Measurements from ENCODE around the gene B3GNT7. TPM values are rescaled to one million over a fixed set of nuclear protein-coding genes. Genes with fewer than 3 reads are reported as not detected.

The B3GNT7 gene
- polyA plus RNA-seq, 1 donor from 2014 or later, result 0.67 TPM

DNA sequence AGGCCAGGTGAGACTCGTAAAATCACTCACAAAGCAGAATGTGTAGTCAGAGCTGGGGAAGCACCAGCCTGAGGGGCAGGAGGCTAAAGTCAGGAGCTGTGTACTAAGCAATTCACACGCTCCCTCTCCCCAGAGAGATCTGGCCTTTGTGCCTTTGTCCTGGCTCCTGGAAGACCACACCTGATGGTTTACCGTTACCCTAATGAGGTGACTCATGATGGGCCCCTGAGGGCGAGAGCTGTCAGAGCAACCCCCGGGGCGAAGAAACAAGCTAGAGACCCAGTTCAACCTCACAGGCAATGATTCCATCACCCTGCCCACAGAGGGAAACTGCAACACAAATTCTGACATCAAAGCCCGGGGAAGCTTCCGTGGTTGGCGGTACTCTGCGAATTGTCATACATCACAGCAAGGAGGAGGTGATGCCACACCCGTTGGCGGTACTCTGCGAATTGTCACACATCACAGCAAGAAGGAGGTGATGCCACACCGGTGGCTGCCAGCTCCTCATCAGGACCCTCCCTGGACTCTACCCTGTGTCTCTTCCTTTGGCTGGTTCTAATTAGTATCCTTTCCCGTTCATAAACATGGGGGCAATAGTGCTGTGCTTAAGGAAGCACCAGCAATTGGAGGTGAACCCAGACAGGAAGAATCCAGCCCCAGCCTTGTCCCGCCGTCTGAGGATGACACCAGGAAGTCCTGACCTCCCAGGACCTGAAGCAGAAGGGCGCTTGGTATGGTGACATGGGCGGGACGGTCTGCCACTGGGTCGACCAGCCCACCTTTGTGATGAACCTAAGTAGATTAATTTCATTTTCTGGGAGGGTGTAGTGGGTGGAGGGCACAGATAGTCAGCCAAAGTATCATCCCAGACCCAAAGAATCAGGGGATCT is 30.5 kb downstream of the B3GNT7 start:
- Histone ChIP-seq H2AFZ (ENCODE audit: low read depth, low read length) (no peak overlapping the region), H3K27me3 (ENCODE audit: insufficient read depth, low read depth, low read length) (no peaks in the 10 kb centered on the region), H3K4me2 (ENCODE audit: low read length) (no peak overlapping the region)

GRCh38 chr2:231427116-231427515 is 31.6 kb downstream of the B3GNT7 start:
- Histone ChIP-seq H3K4me3 (ENCODE audit: low read length) (no peak overlapping the region), H3K36me3 (ENCODE audit: insufficient read depth, low read length) (no peaks in the 10 kb centered on the region), H4K20me1 (ENCODE audit: insufficient read depth) (no peaks in the 10 kb centered on the region), H2AFZ (ENCODE audit: low read depth, low read length) (no peak overlapping the region), H3K9me2 (ENCODE audit: insufficient read depth, low read length) (no peaks in the 10 kb centered on the region), H3K27ac (ENCODE audit: low read length) (no peak overlapping the region), H3F3A (ENCODE audit: insufficient read depth, low read length, poor library complexity, severe bottlenecking) (no peaks in the 10 kb centered on the region), H3K27me3 (ENCODE audit: insufficient read depth, low read depth, low read length) (no peaks in the 10 kb centered on the region), H3K4me2 (ENCODE audit: low read length) (no peak overlapping the region), H3K79me2 (replicated peaks; ENCODE audit: insufficient read depth, low read length) (no peaks in the 10 kb centered on the region), H3K9me3 (ENCODE audit: low read length) (no peaks in the 10 kb centered on the region), H3K9ac (ENCODE audit: low read length) (no peak overlapping the region)
- TF ChIP-seq, protein P1, sequence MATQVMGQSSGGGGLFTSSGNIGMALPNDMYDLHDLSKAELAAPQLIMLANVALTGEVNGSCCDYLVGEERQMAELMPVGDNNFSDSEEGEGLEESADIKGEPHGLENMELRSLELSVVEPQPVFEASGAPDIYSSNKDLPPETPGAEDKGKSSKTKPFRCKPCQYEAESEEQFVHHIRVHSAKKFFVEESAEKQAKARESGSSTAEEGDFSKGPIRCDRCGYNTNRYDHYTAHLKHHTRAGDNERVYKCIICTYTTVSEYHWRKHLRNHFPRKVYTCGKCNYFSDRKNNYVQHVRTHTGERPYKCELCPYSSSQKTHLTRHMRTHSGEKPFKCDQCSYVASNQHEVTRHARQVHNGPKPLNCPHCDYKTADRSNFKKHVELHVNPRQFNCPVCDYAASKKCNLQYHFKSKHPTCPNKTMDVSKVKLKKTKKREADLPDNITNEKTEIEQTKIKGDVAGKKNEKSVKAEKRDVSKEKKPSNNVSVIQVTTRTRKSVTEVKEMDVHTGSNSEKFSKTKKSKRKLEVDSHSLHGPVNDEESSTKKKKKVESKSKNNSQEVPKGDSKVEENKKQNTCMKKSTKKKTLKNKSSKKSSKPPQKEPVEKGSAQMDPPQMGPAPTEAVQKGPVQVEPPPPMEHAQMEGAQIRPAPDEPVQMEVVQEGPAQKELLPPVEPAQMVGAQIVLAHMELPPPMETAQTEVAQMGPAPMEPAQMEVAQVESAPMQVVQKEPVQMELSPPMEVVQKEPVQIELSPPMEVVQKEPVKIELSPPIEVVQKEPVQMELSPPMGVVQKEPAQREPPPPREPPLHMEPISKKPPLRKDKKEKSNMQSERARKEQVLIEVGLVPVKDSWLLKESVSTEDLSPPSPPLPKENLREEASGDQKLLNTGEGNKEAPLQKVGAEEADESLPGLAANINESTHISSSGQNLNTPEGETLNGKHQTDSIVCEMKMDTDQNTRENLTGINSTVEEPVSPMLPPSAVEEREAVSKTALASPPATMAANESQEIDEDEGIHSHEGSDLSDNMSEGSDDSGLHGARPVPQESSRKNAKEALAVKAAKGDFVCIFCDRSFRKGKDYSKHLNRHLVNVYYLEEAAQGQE (IDR thresholded peaks at IDR 0.05; ENCODE audit: borderline replicate concordance), result no peak
- no peak for TF ChIP-seq CTCF (IDR thresholded peaks at IDR 0.05; ENCODE audit: poor library complexity, severe bottlenecking)
- no peak for TF ChIP-seq RAD21 (conservative IDR thresholded peaks at IDR 0.05)
- no peak for TF ChIP-seq EP300 (conservative IDR thresholded peaks at IDR 0.05; ENCODE audit: poor library complexity, severe bottlenecking)
- TF ChIP-seq POLR2AphosphoS5 (IDR thresholded peaks at IDR 0.05), result no peak
- no peak for TF ChIP-seq TAF1 (IDR thresholded peaks at IDR 0.05; ENCODE audit: low read depth)
- no peak for TF ChIP-seq SMC3 (conservative IDR thresholded peaks at IDR 0.05; ENCODE audit: poor library complexity)

More for the DNA sequence above, 30.5 kb downstream of the B3GNT7 start:
- Histone ChIP-seq H3K9ac (ENCODE audit: low read length) (no peak overlapping the region), H3K9me3 (ENCODE audit: low read length) (no peaks in the 10 kb centered on the region), H3K4me3 (ENCODE audit: low read length) (no peak overlapping the region), H3F3A (ENCODE audit: insufficient read depth, low read length, poor library complexity, severe bottlenecking) (no peaks in the 10 kb centered on the region), H3K36me3 (ENCODE audit: insufficient read depth, low read length) (no peaks in the 10 kb centered on the region), H3K9me2 (ENCODE audit: insufficient read depth, low read length) (no peaks in the 10 kb centered on the region), H3K27ac (ENCODE audit: low read length) (no peak overlapping the region), H3K79me2 (replicated peaks; ENCODE audit: insufficient read depth, low read length) (no peaks in the 10 kb centered on the region), H4K20me1 (ENCODE audit: insufficient read depth) (no peaks in the 10 kb centered on the region)
- no peak for TF ChIP-seq POLR2AphosphoS5 (IDR thresholded peaks at IDR 0.05)
- TF ChIP-seq TAF1 (IDR thresholded peaks at IDR 0.05; ENCODE audit: low read depth), result no peak
- TF ChIP-seq EZH2 (IDR thresholded peaks at IDR 0.05; ENCODE audit: borderline replicate concordance, insufficient read depth, low read length, poor library complexity, severe bottlenecking), result no peak
- TF ChIP-seq SMC3 (conservative IDR thresholded peaks at IDR 0.05; ENCODE audit: poor library complexity), result no peak
- TF ChIP-seq CTCF (IDR thresholded peaks at IDR 0.05; ENCODE audit: poor library complexity, severe bottlenecking), result no peak
- no peak for TF ChIP-seq MXI1 (conservative IDR thresholded peaks at IDR 0.05; ENCODE audit: poor library complexity, severe bottlenecking)
- TF ChIP-seq, protein P1 (IDR thresholded peaks at IDR 0.05; ENCODE audit: borderline replicate concordance), result no peak
- no peak for TF ChIP-seq EP300 (conservative IDR thresholded peaks at IDR 0.05; ENCODE audit: poor library complexity, severe bottlenecking)
